ENCODE results near the gene FAM83G.
"Not testable (repeated sequence)": the region's sequence is repeated elsewhere in the genome, so short reads cannot be mapped to it uniquely, and the experiment has no call there.

Gene FAM83G

DNA sequence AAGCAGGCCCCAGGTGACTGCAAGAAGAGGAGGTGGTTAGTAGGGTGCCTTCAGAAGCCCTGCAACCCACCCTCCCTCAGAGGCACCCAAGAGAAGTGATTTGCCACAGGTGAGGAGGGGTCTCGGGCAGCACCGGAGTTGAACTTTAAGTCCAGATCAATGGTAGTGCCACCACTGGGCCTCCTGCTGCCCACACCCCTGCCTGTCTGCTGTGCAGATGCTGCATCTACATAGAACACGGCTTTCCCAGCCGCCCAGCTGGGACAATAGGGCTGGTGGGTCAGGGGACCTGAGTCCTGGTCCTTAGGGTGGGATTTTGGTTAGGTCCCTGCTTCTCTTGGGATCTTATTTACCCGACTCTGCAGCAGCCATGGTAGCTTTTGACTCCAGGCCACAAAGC lies 17.6 kb upstream of the FAM83G start:
- TF ChIP-seq CTCF (IDR thresholded peaks at IDR 0.05; ENCODE audit: low read depth, low read length, missing control alignments): no peak
- in situ Hi-C loops (cut with HindIII; ENCODE audit: low sequenced_read_pairs): no loop called here
- DNase-seq (ENCODE audit: low read depth): no peak
- no peak overlapping the region for H3K4me3 ChIP-seq (ENCODE audit: low read depth, low read length)

GRCh38 chr17:19021622-19022083 lies 17.1 kb upstream of the FAM83G start:
- TF ChIP-seq CTCF (IDR thresholded peaks at IDR 0.05; ENCODE audit: low read depth, low read length, missing control alignments): no peak
- in situ Hi-C loops (cut with HindIII; ENCODE audit: low sequenced_read_pairs): no loop called here
- DNase-seq (ENCODE audit: low read depth): no peak
- H3K4me3 ChIP-seq (ENCODE audit: low read depth, low read length): no peak overlapping the region

DNA sequence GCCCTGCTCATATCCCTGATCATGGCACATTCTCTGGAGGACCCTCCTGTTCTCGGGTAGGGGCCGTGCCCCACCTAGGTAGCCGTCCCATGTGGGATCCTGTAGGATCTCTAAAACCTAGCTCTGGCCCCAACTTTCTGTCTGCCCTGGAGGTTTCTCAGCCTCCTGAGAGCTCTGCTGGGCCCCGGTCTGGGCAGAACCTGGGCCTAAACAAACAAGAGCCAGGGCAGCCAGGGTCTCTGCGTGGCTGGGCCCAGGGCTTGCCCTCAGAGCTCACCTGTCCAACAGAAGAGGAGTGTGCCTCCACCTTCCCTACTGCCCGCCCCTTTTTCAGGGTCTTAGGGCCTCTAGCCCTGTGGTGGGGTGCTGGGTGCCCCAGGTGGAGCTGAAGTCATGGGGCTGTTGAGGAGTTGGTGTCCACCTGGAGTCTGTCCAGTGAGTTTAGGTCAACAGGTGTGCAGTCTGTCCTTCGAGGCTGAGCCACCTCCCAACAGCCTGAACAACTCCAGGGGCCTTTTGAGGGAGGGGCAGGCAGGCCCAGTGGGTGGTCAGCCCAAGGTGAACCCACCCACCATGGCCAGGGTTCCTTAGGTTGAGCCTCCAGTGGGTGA lies 16.6 kb upstream of the FAM83G start:
- H3K4me3 ChIP-seq (ENCODE audit: low read depth, low read length); DNase-seq (ENCODE audit: low read depth); in situ Hi-C loops (cut with HindIII; ENCODE audit: low sequenced_read_pairs): not testable (repeated sequence)

- H3K4me3 ChIP-seq (ENCODE audit: low read depth, low read length): no peak overlapping the region
- in situ Hi-C loops (cut with HindIII; ENCODE audit: low sequenced_read_pairs): no loop called here
- no peak for TF ChIP-seq CTCF (IDR thresholded peaks at IDR 0.05; ENCODE audit: low read depth, low read length, missing control alignments)
- DNase-seq (ENCODE audit: low read depth): no peak
Measured at GRCh38 chr17:19020016-19020415, 15.5 kb upstream of the FAM83G start.

GRCh38 chr17:19019041-19019941 lies 14.7 kb upstream of the FAM83G start:
- in situ Hi-C loops (cut with HindIII; ENCODE audit: low sequenced_read_pairs): no loop called here
- DNase-seq (ENCODE audit: low read depth): no peak
- H3K4me3 ChIP-seq (ENCODE audit: low read depth, low read length): no peak overlapping the region
- TF ChIP-seq CTCF (IDR thresholded peaks at IDR 0.05; ENCODE audit: low read depth, low read length, missing control alignments): no peak

- no peak for TF ChIP-seq CTCF (IDR thresholded peaks at IDR 0.05; ENCODE audit: low read depth, low read length, missing control alignments)
Measured at GRCh38 chr17:19018600-19018950, 14.0 kb upstream of the FAM83G start.

More at GRCh38 chr17:19018600-19018950, 14.0 kb upstream of the FAM83G start:
- H3K4me3 ChIP-seq (ENCODE audit: low read depth, low read length): no peak overlapping the region
- in situ Hi-C loops (cut with HindIII; ENCODE audit: low sequenced_read_pairs): no loop called here
- DNase-seq (ENCODE audit: low read depth): no peak
